Calu3 (cell line): ENCODE measurements around the gene SMTNL2. TPM values are rescaled to one million over a fixed set of nuclear protein-coding genes. Genes with fewer than 3 reads are reported as not detected.
"Not testable (repeated sequence)": the region's sequence is repeated elsewhere in the genome, so short reads cannot be mapped to it uniquely, and the experiment has no call there.

Source experiments
- BruUV-seq: library from RNA; stranded (reverse); fragments of 400-500 nt; replicated peaks from 2 replicates; lab custom pipeline; 2021; lab: Mats Ljungman, UMichigan
- CTCF ChIA-PET: fragments of 300-600 bp; sonication (Branson Sonifier 250); formaldehyde crosslinking; loops from one replicate; lab custom pipeline; 2022; ENCODE audit warnings: antibody characterized with exemption; lab: Charles Lee
- DNase-seq: peaks from one replicate; pipeline ENCODE4 v3.0.0; 2022
- H3K27ac Mint-ChIP-seq: one replicate; pipeline ENCODE4 v1.8.0; 2022; ENCODE audit warnings: mixed read lengths; ENCODE audit not compliant: unreplicated experiment
- H3K27me3 Mint-ChIP-seq: one replicate; pipeline ENCODE4 v1.8.0; 2022; ENCODE audit warnings: mixed read lengths; ENCODE audit not compliant: unreplicated experiment
- H3K36me3 Mint-ChIP-seq: one replicate; pipeline ENCODE4 v1.8.0; 2022; ENCODE audit warnings: mild to moderate bottlenecking, moderate library complexity, mixed read lengths; ENCODE audit not compliant: insufficient read depth, unreplicated experiment
- H3K4me1 Mint-ChIP-seq: one replicate; pipeline ENCODE4 v1.8.0; 2022; ENCODE audit warnings: mild to moderate bottlenecking, low read depth, mixed read lengths; ENCODE audit not compliant: unreplicated experiment
- H3K4me3 Mint-ChIP-seq: one replicate; pipeline ENCODE4 v1.8.0; 2022; ENCODE audit warnings: mild to moderate bottlenecking, low read depth, moderate library complexity, mixed read lengths; ENCODE audit not compliant: unreplicated experiment
- H3K9me3 Mint-ChIP-seq: one replicate; pipeline ENCODE4 v1.8.0; 2022; ENCODE audit warnings: low read depth, mixed read lengths; ENCODE audit not compliant: unreplicated experiment
- intact Hi-C: fragments of 100-400 bp; cut with micrococcal nuclease; formaldehyde crosslinking; loops from one replicate; pipeline ENCODE4 v1.10.0; 2022; ENCODE audit not compliant: unreplicated experiment
- total RNA-seq: library from RNA; stranded (reverse); gene quantifications from 2 replicates; pipeline ENCODE4 v1.2.3, GENCODE V29; 2022
- TF ChIP-seq, protein P1 (sequence below): fragments of 200-600 bp; IDR thresholded peaks from one replicate; pipeline ENCODE4 v1.8.0; 2022; ENCODE audit warnings: antibody characterized with exemption; ENCODE audit not compliant: unreplicated experiment

SMTNL2 gene
- total RNA-seq, 1 experiment from 2014 or later, result not detected

DNA sequence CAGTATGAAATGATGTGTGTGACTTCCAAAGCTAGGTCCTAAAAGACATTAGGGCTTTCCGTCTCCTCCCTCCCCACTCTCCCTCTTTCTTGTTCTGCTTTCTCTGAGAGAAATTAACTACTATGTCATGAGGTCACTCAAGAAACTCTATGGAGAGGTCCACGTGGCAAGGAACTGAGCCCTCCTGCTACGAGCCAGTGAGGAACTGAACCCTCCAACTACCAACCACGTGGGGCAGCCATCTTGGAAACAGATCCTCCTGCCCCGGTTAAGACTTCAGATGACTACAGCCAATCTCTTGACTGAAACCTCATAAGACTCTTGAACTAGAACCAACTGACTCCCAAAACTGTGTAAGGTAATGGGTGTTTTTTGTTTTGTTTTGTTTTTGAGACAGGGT is 61.3 kb downstream of the SMTNL2 start:
- BruUV-seq, result no TSS peak

DNA sequence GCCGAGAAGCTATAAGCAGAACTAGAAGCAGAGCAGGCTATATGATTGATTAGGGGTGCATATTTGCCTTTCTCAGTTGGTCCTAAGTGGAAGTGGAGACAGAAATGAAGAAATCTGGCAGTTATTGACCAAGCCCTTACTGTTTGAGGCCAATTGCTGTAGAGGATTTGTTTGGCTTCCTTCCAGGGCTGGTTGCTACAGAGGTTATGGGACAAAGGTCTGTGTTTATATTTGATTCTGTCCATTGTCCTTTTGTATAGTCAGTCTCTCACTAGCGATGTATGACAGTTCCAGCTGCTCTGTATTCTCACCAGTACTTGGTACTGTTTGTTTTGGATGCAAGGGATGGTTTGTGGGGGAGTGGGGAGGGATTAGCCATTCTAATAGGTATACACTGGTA is 64.4 kb downstream of the SMTNL2 start:
- intact Hi-C loops, result no loop called here
- CTCF ChIA-PET, result no interaction called here
- Mint-ChIP-seq H3K4me1 (no peaks in the 10 kb centered on the region), H3K4me3 (no peak overlapping the region), H3K36me3 (no peaks in the 10 kb centered on the region), H3K9me3 (no peaks in the 10 kb centered on the region), H3K27me3 (peaks cover 25% of the 10 kb centered on the region), H3K27ac (no peak overlapping the region)
- no TSS peak for BruUV-seq
- peak; percentile 15 for DNase-seq
- TF ChIP-seq, protein P1, sequence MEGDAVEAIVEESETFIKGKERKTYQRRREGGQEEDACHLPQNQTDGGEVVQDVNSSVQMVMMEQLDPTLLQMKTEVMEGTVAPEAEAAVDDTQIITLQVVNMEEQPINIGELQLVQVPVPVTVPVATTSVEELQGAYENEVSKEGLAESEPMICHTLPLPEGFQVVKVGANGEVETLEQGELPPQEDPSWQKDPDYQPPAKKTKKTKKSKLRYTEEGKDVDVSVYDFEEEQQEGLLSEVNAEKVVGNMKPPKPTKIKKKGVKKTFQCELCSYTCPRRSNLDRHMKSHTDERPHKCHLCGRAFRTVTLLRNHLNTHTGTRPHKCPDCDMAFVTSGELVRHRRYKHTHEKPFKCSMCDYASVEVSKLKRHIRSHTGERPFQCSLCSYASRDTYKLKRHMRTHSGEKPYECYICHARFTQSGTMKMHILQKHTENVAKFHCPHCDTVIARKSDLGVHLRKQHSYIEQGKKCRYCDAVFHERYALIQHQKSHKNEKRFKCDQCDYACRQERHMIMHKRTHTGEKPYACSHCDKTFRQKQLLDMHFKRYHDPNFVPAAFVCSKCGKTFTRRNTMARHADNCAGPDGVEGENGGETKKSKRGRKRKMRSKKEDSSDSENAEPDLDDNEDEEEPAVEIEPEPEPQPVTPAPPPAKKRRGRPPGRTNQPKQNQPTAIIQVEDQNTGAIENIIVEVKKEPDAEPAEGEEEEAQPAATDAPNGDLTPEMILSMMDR, result no peak

More for the DNA sequence above, 61.3 kb downstream of the SMTNL2 start:
- DNase-seq, result no peak
- peaks cover 54% of the 10 kb centered on the region for H3K27me3 Mint-ChIP-seq
- no peaks in the 10 kb centered on the region for H3K4me1 Mint-ChIP-seq
- TF ChIP-seq, protein P1, result no peak
- no peak overlapping the region for H3K4me3 Mint-ChIP-seq
- CTCF ChIA-PET, result no interaction called here
- H3K27ac Mint-ChIP-seq, result no peak overlapping the region
- H3K36me3 Mint-ChIP-seq, result no peaks in the 10 kb centered on the region
- H3K9me3 Mint-ChIP-seq, result no peaks in the 10 kb centered on the region
- intact Hi-C loops, result no loop called here

DNA sequence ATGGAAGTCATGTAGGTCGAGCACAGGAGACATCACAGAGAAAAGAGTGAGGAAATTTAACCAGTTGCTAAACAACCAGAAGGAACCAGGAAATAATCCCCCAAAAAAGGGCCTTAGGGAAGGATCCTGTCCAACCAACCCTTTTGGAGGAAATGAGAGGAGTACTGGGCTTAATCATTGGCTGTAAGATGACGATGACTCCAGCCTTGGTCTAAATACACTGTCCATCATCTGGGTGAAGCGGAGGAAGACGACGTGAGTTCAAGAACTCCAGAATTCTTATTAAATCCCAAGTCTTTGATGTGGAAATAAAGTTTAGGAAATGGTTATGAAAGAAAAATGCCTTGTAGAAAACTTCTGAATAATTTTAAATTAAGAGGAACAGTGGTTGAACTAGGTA is 68.7 kb downstream of the SMTNL2 start:
- H3K27me3 Mint-ChIP-seq, result peaks cover 9% of the 10 kb centered on the region
- H3K9me3 Mint-ChIP-seq, result no peaks in the 10 kb centered on the region
- no peak for DNase-seq
- no peaks in the 10 kb centered on the region for H3K36me3 Mint-ChIP-seq
- intact Hi-C loops, result no loop called here
- BruUV-seq, result no TSS peak
- TF ChIP-seq, protein P1, result no peak
- H3K4me3 Mint-ChIP-seq, result no peak overlapping the region
- no peaks in the 10 kb centered on the region for H3K4me1 Mint-ChIP-seq
- no peak overlapping the region for H3K27ac Mint-ChIP-seq
- CTCF ChIA-PET, result no interaction called here

DNA sequence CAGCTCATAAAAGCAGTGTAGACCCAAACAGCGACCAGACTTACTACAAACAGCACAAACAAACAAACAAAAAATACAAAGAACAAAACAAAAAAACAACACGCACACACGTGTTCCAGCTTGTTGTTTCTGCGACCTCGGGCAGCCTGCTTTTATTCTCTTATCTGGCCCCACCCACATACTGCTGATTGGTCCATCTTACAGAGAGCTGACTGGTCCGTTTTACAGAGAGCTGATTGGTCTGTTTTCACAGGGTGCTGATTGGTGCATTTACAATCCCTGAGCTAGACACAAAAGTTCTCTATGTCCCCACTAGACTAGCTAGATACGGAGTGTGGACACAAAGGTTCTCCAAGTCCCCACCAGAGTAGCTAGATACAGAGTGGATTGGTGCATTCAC is 71.6 kb downstream of the SMTNL2 start:
- H3K36me3 Mint-ChIP-seq, CTCF ChIA-PET, intact Hi-C loops, H3K27ac Mint-ChIP-seq, H3K27me3 Mint-ChIP-seq, BruUV-seq, H3K9me3 Mint-ChIP-seq, DNase-seq, H3K4me3 Mint-ChIP-seq, H3K4me1 Mint-ChIP-seq: not testable (repeated sequence)

DNA sequence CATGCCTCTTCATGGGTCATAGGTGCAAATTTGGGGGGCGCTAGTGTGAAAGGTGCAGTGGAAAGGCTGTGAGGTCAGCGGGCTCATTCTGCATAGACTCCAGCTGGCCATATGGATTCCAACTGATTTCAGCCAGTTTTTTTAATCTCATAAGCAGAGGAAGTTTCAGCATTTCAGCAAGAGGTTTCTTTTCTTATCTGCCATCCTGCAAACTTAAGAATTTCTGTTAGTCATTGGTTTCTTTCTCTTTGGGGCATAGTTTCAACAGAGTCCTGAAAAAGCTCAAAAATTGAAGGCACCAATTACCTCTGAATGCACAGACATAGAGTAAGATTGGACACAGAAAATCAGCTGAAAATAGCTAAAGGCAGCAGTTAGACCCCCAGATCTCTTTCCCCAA is 73.3 kb downstream of the SMTNL2 start:
- CTCF ChIA-PET, result no interaction called here
- TF ChIP-seq, protein P1, result no peak
- H3K27ac Mint-ChIP-seq, result no peak overlapping the region

More for the DNA sequence above, 73.3 kb downstream of the SMTNL2 start:
- H3K4me3 Mint-ChIP-seq, result no peak overlapping the region
- peaks cover 7% of the 10 kb centered on the region for H3K4me1 Mint-ChIP-seq
- no TSS peak for BruUV-seq
- intact Hi-C loops, result no loop called here
- H3K27me3 Mint-ChIP-seq, result peaks cover 9% of the 10 kb centered on the region
- no peaks in the 10 kb centered on the region for H3K9me3 Mint-ChIP-seq
- no peak for DNase-seq
- H3K36me3 Mint-ChIP-seq, result no peaks in the 10 kb centered on the region

Other genes starting within 250 kb of the SMTNL2 start
- 52.0 and 52.5 TPM in 2 replicates for gene UBE2G1, start 217.9 kb upstream of the SMTNL2 start, total RNA-seq
- gene SPNS3, start 150.6 kb upstream of the SMTNL2 start, total RNA-seq, result 1.4 and 2.1 TPM in 2 replicates
- gene SPNS2, start 85.6 kb upstream of the SMTNL2 start, total RNA-seq, result 63.4 and 104 TPM in 2 replicates
- gene MYBBP1A, start 29.1 kb upstream of the SMTNL2 start, total RNA-seq, result 61.6 and 64.2 TPM in 2 replicates
- gene GGT6, start 24.0 kb upstream of the SMTNL2 start, total RNA-seq, result 1.1 and 1.8 TPM in 2 replicates
- 0.27 and 0.38 TPM in 2 replicates for gene ALOX15, start 57.1 kb downstream of the SMTNL2 start, total RNA-seq
- 55.0 and 56.9 TPM in 2 replicates for gene PELP1, start 119.6 kb downstream of the SMTNL2 start, total RNA-seq
- 21.1 and 27.6 TPM in 2 replicates for gene ARRB2, start 126.1 kb downstream of the SMTNL2 start, total RNA-seq
- gene MED11, start 146.9 kb downstream of the SMTNL2 start, total RNA-seq, result 10.9 and 13.5 TPM in 2 replicates
- 2.2 and 2.5 TPM in 2 replicates for gene ZMYND15, start 155.3 kb downstream of the SMTNL2 start, total RNA-seq
- 73.1 and 77.6 TPM in 2 replicates for gene CXCL16, start 155.4 kb downstream of the SMTNL2 start, total RNA-seq
- gene TM4SF5, start 187.4 kb downstream of the SMTNL2 start, total RNA-seq, result 0.54 and 0.56 TPM in 2 replicates
- 0.59 TPM in 1 of 2 replicates, not detected in the other for gene VMO1, start 201.8 kb downstream of the SMTNL2 start, total RNA-seq
- 0.71 and 0.76 TPM in 2 replicates for gene GLTPD2, start 204.4 kb downstream of the SMTNL2 start, total RNA-seq
- gene PSMB6, start 211.6 kb downstream of the SMTNL2 start, total RNA-seq, result 121 and 132 TPM in 2 replicates
- 11.0 and 13.0 TPM in 2 replicates for gene PLD2, start 222.6 kb downstream of the SMTNL2 start, total RNA-seq
- 86.8 and 106 TPM in 2 replicates for gene MINK1, start 248.8 kb downstream of the SMTNL2 start, total RNA-seq